Kidney glomerular epithelial cell (primary cell): ENCODE data around the gene MRGPRF.

Experiments used
- DNase-seq: peaks from one replicate; lab custom pipeline; 2025; lab: John Stamatoyannopoulos, UW

The MRGPRF gene

GRCh38 chr11:69013009-69013951 is at the start of gene MRGPRF:
Gene MRGPRF, minus strand, starts transcription at chr11:69013246. Its CDS starts 3,345 bp downstream, at chr11:69009901.
- no peak for DNase-seq

DNA sequence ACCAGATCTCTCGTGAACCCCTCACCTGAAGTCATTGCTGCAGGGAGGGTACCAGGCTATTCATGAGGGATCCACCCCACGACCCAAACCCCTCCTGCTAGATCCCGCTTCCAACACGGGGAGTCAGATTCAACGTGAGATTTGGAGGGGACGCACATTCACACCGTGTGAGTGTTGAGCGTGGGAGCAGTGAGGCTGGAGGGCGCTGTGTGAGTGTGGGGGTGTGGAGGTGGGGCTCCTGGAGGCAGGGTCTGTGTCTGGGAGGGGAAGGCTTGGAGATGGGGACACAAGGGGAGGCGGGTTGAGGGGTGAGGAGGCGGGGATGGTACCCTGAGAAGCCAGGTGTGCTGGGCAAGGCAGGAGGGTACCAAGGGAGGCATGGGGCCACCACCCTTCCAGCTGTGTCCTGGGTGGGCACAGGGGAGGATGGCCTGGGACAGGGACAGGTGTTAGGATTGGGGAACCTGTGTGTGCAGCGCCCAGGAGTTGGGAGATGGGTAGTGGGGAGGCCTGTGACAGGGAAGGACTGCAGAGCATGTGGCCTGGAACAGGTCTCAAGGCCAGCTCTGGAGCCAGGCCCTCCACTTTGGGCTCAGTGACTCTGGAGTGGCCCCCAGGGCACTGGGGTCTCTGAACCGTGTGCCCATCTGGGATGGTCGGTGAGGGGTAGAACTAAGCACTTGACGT is 49.3 kb upstream of the MRGPRF start:
- DNase-seq = no peak

GRCh38 chr11:69061713-69062053 is 48.6 kb upstream of the MRGPRF start:
- DNase-seq = no peak

DNA sequence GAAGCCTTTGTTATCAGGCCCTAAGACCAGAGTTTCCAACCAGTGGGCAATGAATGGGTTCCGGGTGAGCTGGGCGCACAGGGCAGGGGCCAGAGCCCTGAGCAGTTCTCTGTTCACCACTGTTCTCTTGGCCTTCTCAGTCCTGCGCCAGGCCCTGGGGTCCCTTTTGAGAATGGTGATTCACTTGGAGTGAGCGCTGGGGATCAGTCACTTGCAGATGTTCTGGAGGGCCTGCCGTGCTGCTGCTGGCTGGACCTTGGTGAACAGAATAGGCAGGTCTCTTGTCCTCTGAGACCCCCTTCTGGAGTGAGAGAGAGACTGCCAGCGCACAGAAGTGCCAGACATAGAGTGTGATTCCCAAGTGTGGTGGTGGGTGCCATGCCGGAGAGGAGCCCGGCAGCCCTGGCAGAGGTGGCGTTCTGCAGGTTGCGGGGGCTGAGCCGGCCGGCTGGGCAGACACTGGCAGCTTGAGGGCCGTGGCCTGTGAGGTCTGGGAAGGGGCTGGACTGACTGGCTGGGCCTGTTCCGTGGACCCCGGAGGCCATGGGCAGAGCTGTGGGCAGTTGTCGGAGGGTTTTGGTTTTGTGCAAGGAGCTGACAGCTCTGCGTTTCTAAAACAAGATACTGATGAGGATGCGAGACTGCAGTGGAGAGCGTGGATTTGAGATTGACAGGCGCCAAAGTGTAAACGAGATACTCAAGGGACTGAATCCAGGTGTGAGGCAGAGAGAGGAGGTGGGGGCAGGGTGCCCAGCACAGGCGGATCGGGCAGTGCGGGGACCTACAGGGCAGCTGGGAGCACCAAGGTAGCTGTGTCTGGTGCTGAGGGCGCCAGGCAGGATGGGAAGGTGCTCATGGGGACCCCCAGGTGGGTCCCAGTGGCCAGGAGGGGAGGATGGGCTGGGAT is 48.0 kb upstream of the MRGPRF start:
- no peak for DNase-seq

GRCh38 chr11:69059985-69060384 is 46.9 kb upstream of the MRGPRF start:
- no peak for DNase-seq

GRCh38 chr11:69059429-69059828 is 46.4 kb upstream of the MRGPRF start:
- DNase-seq = no peak

DNA sequence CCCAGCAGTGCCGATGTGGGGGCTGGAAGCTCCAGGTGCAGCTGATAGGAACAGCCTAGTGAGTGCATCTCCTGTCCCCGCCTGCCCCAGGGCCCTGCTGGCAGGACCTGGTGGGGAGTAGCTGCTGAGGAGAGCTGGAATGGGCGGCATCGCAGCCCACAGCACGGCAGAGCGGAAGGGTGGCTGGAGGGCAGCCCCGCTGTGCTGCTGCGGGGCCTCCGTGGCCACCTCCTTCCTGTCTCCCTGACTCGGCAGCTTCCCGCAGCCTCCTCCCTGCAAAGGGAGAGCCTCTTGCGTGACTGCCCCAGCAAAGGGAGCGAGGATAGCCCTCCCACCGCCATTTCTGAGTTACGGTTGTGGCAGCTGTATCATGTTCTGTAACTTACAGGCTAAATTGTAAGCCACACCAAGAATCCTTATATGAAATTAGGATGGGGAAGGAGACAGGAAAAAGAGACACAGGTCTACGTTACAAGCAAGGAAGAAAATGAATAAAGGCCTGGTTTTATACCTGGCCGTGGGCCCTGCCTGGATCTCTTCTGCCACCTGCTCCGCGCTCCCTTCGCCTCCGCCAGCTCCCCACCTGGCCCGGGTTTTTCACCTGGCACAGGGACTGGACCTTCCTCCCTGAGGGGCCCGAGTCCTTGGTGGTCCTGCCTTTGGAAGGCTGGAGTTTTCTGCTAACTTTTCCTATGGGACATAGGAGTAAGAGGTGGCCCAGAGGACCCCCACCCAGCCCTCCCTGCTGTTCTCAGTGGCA is 45.6 kb upstream of the MRGPRF start:
- no peak for DNase-seq

DNA sequence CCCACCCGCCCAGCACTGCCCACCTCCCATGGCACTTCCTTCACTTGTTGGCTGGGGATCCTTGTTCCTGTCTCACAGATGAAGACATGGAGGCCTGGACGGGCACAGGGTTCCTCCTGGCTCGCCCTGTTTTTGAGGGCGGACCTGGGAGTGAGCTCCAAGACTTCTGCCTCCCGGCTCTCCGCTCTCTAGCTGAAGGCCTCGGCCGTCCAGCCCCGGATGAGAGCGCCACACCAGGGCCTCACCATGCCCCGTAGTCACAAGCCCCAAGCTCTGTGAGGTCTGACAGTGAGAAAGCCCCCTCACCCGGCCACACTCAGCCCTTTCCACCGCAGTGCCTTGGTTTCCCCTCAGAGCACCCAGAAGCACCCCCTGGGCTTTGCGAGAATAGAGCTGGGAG is 44.8 kb upstream of the MRGPRF start:
- no peak for DNase-seq

DNA sequence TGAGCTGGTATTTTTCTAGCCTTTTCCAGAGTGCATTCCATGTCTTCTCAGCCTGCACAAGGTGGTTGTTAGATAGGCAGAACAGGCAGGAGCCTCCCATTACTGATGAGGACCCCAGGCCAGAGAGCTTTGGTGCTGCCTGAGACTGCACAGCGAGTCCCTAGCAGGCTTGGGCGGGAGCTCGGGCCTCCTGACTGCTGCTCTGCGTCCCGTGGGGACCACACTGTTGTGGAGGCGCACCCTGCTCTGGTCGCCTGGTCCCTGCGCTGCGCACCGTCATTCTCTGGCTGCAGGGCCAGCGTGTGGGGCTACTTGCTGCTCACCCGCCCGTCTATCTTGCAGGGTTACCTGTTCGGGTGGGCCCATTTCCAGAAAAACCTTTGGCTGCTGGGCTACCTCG is 44.2 kb upstream of the MRGPRF start:
- DNase-seq = no peak

DNA sequence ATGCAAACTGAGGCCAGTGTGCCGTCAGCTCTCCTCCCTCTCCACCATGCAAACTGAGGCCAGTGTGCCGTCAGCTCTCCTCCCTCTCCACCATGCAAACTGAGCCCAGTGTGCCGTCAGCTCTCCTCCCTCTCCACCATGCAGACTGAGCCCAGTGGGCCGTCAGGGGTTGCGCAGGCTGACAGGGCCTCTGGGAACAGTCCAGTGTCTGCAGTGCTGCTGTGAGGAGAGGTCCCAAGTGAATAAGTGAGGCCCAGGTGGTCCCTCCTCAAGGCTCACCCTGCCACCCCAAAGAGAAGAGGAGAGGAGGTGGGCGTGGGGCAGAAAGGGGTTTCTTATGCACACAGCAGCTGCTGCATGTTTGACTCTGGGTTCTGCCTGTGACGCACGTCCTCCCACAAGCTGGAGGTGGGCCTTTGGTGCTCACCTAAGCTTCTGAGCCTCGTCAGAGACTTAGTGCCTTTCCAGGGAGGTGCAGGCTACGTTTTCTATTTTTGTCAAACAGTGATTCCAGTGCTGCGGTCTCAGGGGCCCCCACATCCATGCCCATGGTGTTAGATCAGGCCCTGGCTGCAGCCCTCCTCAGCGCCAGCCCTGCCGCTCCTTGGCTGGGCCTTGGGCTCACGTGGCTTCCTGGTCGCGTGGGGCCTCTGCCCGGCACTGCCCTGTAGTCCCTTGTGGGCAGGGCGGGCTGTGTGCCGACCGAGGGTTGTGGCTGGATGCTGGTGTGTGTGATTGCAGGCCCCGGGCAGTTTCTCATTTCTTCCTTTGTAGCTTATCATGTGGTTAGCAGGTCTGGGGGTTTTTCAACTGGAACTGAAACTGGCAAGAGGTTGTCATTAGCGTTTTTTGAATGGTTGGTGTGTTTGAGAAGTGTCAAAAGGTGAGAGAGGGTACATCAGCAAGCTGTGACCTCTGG is 42.8 kb upstream of the MRGPRF start:
- DNase-seq = no peak

GRCh38 chr11:69055212-69055586 is 42.2 kb upstream of the MRGPRF start:
- DNase-seq = no peak

- DNase-seq = no peak
Measured at GRCh38 chr11:69054397-69055211, 41.6 kb upstream of the MRGPRF start.

- DNase-seq = no peak
Measured at GRCh38 chr11:69053546-69054396, 40.7 kb upstream of the MRGPRF start.

- DNase-seq = no peak
Measured at GRCh38 chr11:69053169-69053477, 40.1 kb upstream of the MRGPRF start.

- no peak for DNase-seq
Measured at GRCh38 chr11:69052343-69053168, 39.5 kb upstream of the MRGPRF start.

- DNase-seq = no peak
Measured at GRCh38 chr11:69051381-69052342, 38.6 kb upstream of the MRGPRF start.
